Omental fat pad (tissue), 4 donors: ENCODE measurements around the gene HACD4. TPM values are rescaled to one million over a fixed set of nuclear protein-coding genes. Genes with fewer than 3 reads are reported as not detected.

ENCODE experiments used
- ATAC-seq: fragments of 150-250 bp; one replicate; pipeline ENCODE4 v1.9.1; 2016; ENCODE audit warnings: mild to moderate bottlenecking, moderate library complexity; ENCODE audit not compliant: low FRiP score
- DNase-seq: peaks from one replicate; pipeline ENCODE4 v3.0.0-alpha.2; 2019; ENCODE audit warnings: low spot score
- CTCF ChIP-seq, 3 donors: fragments of 450-650 bp; IDR thresholded peaks; one replicate each; pipeline ENCODE4 v1.5.1; 2016 to 2017; ENCODE audit warnings: antibody characterized with exemption in 3 of 3, mild to moderate bottlenecking in 3 of 3, moderate library complexity in 2 of 3
- total RNA-seq, 4 donors: library from RNA; depleted of rRNA; stranded (reverse); fragments of >200 nt; gene quantifications; one replicate each; pipeline ENCODE4 v1.1.0, GENCODE V29; 2016

The HACD4 gene
- 1 to 10 TPM; 4.1 to 6.6 (median 5.1) TPM for total RNA-seq

GRCh38 chr9:21031091-21031807 lies at the start of gene HACD4:
Gene HACD4, minus strand, starts transcription at chr9:21031640. Its CDS starts 50 bp downstream, at chr9:21031590.
- no peak for DNase-seq
- no peak for TF ChIP-seq CTCF (IDR thresholded peaks at IDR 0.05)
- ATAC-seq, result peak; percentile 74

GRCh38 chr9:21080793-21081192 lies 49.4 kb upstream of the HACD4 start:
- DNase-seq (no peak), ATAC-seq (no peak)
- TF ChIP-seq CTCF (IDR thresholded peaks at IDR 0.05), result no peak

GRCh38 chr9:21078702-21079101 lies 47.3 kb upstream of the HACD4 start:
- no peak for TF ChIP-seq CTCF (IDR thresholded peaks at IDR 0.05)
- ATAC-seq, result no peak
- DNase-seq, result no peak

- TF ChIP-seq CTCF (IDR thresholded peaks at IDR 0.05), result no peak
- DNase-seq, result no peak
- no peak for ATAC-seq
These were observed 46.3 kb upstream of the HACD4 start, which contains the start of gene IFNB1 for GRCh38 chr9:21077781-21078180. Gene IFNB1, minus strand, starts transcription at chr9:21077942. Its CDS starts 73 bp downstream, at chr9:21077869.

GRCh38 chr9:21075484-21075883 lies 44.0 kb upstream of the HACD4 start:
- no peak for ATAC-seq
- no peak for TF ChIP-seq CTCF (IDR thresholded peaks at IDR 0.05)

GRCh38 chr9:21070906-21071305 lies 39.5 kb upstream of the HACD4 start:
- no peak for TF ChIP-seq CTCF (IDR thresholded peaks at IDR 0.05)
- DNase-seq, result no peak
- no peak for ATAC-seq

More at GRCh38 chr9:21075484-21075883, 44.0 kb upstream of the HACD4 start:
- no peak for DNase-seq

- DNase-seq (no peak), ATAC-seq (peak; percentile 97)
- TF ChIP-seq CTCF (IDR thresholded peaks at IDR 0.05), result no peak
These were observed 38.7 kb upstream of the HACD4 start for GRCh38 chr9:21070171-21070571.
